NCI-H2171 (cell line): ENCODE results near the gene RFPL2.

ENCODE experiments used
- DNase-seq: peaks from one replicate; lab custom pipeline; 2025; lab: John Stamatoyannopoulos, UW

Gene RFPL2

DNA sequence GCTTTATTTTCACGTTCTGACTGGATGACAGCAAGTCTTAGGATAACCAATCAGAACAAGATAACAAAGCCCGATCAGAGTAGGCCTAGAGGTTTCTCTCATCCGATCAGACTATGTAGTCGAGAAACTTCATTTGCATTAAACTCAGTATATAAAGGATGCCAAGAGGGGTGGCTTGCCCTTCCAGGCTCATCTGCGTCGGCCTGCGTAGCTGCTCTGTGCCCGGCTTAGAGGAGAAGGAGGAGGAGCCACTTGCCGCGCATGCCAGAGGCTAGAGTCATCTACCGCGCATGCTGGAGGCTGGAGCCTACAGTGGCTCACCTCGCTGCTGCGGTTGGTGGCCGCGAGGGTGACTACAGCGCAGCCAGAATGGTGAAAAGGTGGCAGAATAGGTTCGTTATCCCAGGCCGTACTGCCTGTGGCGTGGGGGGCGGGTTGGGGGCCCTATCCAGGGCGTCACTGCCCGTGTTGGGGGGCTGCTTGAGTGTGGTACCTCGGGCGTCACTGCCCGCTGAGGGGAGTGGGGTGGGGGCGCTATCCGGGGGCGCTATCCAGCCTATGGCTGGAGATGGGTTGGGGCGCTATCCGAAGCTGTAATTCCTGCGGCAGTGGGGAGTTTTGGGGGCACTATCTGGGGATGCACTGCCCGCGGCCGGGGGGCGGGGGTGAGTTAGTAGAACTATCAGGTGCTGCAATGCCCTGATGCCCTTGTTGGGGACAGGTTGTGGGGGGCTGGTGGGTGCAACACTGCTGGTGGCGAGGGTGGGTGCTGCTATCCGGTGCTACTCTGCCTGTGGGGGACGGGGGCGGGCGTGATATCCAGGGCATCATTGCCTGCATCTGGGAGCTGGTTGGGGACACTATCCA lies at the start of gene RFPL2:
Gene RFPL2, minus strand, starts transcription at position 218 of the 867 bp plus-strand sequence. CDS start 2,622 bp downstream, outside the sequence.
- peak; percentile 61 for DNase-seq

DNA sequence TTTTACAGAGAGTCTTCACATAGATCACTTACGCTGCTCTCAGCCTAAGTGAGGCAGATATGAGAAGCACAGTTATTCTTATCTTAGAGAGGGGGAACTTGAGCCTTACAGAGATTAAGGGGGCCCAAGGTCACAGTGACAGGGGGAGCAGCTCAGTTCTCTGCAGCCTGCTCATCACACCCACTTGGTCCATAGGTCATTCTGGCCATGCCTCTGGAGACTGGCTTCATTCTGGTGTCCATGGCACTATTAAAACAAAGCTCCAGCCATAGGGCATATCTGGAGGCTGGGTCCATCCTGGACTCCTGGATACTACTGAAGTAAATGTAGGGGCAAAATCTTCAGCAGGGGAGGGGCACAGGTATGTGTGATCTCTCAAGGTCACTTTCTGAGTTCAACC lies 44.4 kb upstream of the RFPL2 start:
- no peak for DNase-seq

- no peak for DNase-seq
Observed at GRCh38 chr22:32248276-32248675, 43.4 kb upstream of the RFPL2 start.

- DNase-seq: no peak
Observed at GRCh38 chr22:32246166-32246565, 41.3 kb upstream of the RFPL2 start.

DNA sequence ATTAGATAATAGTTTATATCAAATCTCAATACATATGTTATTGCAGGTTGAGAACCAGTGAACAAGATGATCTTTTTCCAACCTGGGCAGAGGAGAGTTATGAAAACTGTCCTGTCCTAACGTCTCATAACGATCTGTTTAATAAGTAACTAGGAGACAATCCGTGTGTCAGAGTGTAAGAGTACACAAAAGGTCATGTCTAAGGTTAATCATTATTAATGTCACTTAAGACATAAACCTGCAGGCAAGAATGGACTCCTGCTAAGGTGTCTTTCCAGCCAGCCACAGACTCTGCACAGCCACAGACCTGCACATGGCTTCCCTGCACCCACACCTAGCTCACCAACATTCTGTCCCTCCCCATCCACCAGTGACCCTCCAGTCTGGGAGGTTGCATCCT lies 40.2 kb upstream of the RFPL2 start:
- no peak for DNase-seq

- DNase-seq: no peak
Observed at GRCh38 chr22:32244547-32244946, 39.7 kb upstream of the RFPL2 start.

DNA sequence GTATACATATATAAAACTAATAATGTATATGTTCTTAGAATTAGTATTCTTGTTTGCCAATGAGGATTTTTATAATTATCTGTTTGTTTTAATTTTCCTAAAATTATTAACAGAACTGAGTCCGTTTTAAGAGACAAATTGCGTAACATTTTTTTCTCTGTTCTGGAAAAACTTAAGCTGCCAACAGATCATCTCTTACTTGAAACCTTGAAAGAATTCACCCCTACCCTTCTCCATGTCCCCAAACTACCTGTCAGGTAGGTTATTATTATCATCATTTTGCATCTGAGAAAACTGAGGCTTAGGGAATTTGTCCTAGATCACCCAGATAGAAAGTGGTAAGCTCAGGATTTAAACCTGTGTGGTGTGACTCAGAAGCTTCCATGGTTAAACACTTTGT lies 35.6 kb upstream of the RFPL2 start:
- DNase-seq: no peak

DNA sequence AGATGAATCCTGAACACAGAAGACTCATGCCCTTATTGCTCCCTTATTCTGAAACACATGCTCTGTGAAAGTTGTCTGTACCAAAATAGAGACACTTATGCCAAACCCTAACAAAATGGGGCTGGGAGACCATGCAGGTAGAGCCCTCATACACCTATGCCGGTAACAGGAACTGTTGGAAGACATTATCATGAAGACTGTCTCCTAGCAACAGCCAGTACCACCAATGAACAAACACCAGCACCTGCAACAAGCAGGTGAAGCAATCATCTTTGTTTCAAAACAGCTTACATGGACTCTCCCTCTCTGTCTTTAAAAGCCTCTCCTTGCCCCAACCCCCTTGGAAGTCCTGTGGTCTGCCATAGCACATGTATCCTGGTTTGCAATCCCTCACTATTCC lies 33.0 kb upstream of the RFPL2 start:
- no peak for DNase-seq

GRCh38 chr22:32236970-32237369 lies 32.1 kb upstream of the RFPL2 start:
- no peak for DNase-seq

GRCh38 chr22:32233091-32233490 lies 28.2 kb upstream of the RFPL2 start:
- no peak for DNase-seq

DNA sequence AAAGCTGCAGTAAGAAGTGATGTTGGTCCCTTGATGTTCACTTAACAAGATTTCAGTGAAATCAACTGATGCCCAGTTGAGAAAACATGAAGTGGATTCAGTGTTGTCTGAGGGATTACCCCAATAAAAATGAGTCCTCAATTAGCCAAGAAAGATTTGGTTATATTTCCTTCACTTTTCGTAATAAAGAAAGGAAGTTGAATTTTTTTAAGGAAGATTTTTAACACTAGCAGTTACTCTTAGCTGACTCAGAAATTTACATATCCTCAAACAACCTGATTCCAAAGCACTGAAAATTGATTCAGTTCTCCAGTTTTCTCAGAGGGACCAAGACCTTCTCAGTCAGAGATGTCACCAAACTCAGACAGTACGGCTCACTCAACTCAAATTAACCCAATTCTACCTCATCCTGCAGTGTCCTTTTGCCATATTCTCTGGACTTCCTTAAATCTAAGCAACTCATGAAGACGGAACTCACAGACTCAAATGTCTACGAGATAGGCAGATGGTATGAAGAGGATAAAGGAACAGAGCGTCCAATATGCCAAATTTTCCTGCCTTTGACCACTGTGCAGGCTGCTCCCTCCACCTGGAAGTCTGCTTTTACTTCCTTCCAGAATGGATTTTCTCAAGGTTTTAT lies 27.4 kb upstream of the RFPL2 start:
- DNase-seq: no peak

GRCh38 chr22:32226326-32227104 lies 21.6 kb upstream of the RFPL2 start:
- no peak for DNase-seq

DNA sequence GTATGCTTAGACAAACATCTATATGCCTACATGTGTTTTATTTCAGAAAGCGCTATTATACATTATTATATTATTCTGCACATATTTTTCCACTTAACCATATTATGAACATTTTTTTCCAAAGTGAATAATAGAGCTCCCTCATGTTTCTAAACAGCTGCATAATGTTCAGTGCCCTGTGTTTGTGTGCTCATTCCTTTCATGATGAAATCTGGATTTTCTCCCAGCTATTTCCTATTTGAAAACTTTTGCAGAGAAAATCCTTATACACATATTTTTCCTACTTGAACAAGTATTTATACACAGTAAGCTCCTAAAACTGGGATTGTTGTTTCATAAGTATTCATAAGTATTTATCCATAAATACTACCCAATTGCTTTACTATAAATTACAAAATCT lies 18.1 kb upstream of the RFPL2 start:
- no peak for DNase-seq

DNA sequence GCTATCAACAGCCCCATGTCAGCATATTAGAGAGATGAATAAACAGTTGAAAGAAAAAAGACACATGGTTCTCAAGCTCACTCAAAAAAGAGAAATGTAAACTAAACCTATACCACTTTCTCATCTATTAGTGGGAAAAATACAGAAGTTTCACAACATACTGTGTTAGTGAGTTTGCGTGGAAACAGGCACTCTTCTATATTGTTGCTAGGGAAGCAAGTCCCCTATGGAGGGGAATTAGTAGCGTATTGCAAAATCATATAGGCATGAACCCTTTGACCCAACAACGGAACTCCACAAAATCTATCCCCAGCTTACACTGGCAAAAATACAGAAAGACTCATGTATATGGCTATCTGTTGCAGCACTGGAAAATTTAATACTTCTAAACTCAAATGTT lies 14.2 kb upstream of the RFPL2 start:
- DNase-seq: no peak

GRCh38 chr22:32218470-32218869 lies 13.6 kb upstream of the RFPL2 start:
- no peak for DNase-seq

DNA sequence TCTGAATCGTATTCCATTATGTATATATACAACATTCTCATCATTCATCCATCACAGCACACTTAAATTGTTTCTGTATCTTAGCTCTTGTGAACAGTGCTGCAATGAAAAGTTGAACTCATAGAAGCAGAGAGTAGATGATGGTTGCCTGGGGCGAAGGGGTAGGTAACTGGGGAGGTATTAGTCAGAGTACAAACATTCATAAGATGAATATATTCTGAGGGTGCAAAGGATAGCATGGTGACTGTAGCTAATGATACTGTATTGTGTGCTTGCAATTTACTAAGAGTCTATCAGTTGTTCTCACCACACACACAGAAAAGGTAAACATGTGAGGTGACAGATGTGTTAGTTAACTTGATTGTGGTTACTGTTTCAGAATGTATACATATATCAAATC lies 12.6 kb upstream of the RFPL2 start:
- no peak for DNase-seq

DNA sequence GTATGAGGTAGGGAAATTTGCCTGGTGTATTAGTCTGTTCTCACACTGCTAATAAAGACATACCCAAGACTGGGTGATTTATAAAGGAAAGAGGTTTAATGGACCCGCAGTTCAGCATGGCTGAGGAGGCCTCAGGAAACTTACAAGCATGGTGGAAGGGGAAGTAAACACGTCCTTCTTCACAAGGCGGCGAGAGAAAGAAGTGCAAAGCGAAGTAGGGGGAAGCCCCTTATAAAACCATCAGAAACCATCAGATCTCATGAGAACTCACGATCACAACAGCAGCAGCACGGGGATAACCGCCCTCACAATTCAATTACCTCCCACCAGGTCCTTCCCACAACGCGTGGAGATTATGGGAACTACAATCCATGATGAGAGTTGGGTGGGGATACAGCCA lies 12.0 kb upstream of the RFPL2 start:
- no peak for DNase-seq

DNA sequence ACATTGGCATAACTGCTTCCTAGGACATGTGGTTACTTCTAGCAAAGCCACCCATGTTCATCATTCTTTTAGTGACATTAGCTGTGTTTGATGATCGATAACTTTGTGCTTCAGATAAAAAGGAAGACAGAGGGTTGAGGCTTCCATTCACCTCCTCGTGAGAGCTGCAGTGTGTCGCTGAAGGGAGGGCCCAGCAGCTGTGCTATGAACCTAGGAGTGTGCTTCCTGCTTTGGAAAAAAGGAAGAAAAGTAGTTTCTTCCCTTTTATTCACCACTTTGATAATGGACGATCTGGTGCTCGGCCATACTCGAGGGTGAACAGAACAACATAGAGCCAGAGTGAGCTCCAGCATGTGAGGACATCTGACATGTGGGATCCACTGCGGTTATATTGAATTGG lies 6.1 kb upstream of the RFPL2 start:
- no peak for DNase-seq

- DNase-seq: no peak
Observed at GRCh38 chr22:32208681-32209080, 3.8 kb upstream of the RFPL2 start.

DNA sequence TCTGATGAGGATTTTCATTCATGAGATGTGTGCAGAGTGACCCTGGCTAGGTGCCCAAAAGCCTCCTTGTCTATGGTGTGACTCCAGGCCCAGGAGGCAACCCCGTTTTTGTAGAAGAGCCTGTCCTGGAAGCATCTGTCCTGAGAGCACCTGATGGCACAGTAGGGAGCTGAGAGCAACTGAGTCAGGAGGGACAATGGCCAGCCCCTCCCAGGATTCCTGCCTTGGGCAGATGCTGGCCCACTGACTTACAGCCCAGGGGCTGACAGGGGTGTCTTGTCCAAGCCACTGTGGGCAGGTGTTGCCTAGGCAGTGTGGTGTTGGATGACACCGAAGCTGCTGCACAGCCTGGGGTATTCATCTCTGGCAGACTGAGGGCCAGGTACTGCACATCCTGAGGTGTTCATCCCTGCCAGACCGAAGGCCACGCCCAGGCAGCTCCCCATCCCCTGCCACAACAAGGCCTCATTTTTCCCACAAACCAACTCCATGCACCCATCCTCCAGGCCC lies 3.2 kb upstream of the RFPL2 start:
- DNase-seq: no peak

DNA sequence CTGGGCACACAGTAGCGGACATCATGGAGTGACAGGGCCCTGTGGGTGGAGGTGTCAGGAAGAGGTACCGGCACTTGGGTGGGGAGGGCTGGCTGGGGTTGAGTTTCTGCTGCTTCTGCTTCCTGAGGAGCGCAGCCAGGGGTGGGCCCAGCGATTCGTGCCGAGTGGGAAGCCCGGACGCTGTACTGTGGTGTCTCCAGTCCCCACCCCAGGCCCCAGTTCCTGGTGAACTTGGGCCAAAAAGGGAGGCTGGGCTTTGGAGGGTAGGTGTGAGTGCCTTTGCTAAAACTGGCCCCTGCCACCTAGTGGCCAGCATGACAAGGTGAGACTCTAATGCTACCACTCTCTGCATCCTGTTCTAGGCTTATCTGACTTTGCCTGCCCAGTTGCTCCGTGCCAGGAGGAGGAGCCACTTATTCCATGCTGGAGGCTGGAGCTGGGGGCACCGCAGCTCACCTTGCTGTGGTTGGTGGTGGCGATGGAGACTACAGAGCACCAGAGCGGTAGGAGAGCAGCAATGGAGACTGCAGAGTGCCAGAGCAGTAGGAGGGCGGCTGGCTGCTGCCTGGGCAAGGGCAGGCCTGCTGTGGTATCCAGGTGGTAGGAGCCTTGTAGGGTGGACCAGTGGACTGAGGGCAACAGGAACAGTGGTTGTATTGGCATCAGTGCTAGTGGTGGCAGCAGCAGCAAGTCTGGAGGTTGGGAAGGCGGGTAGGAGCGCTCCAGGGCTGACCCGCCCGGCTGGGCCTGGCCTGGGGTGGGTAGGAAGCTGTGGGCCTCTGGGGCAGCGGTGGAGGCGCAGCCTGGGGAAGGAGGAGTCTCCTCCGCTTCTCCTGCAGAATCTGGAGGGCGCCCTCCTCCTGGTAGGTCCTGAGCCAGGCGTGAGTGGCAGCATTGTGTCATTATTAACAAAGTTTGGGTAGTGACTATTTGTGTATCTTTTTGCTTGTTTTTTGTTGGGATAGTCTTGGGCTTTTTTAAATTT lies 2.2 kb upstream of the RFPL2 start:
- no peak for DNase-seq
